Measurements from ENCODE around the gene KDM3A.

DNA sequence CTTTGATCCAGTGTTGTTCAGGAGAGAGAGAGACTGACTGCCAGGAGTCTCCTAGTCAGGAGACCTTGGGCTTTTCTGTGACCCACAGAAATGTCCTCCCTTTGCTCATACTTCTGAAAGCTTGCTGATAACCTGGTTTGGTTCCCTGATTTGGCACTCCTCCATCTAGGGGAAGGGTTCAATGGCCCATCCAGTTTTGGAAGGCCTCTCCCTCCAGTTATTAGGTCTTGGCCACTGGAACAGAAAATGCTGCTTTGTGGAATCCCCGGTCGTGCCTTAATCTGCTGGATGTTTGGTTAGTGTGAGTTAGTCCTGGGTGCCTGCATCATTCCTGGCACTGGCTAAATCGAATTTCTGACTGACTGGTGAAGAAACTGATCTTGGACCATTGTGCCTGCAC is 35.7 kb downstream of the KDM3A start:
- TF ChIP-seq, protein P1, sequence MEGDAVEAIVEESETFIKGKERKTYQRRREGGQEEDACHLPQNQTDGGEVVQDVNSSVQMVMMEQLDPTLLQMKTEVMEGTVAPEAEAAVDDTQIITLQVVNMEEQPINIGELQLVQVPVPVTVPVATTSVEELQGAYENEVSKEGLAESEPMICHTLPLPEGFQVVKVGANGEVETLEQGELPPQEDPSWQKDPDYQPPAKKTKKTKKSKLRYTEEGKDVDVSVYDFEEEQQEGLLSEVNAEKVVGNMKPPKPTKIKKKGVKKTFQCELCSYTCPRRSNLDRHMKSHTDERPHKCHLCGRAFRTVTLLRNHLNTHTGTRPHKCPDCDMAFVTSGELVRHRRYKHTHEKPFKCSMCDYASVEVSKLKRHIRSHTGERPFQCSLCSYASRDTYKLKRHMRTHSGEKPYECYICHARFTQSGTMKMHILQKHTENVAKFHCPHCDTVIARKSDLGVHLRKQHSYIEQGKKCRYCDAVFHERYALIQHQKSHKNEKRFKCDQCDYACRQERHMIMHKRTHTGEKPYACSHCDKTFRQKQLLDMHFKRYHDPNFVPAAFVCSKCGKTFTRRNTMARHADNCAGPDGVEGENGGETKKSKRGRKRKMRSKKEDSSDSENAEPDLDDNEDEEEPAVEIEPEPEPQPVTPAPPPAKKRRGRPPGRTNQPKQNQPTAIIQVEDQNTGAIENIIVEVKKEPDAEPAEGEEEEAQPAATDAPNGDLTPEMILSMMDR (IDR thresholded peaks at IDR 0.05) = no peak
- no peak for TF ChIP-seq ZFX (IDR thresholded peaks at IDR 0.05; ENCODE audit: borderline replicate concordance)
